Uterus (tissue), 2 donors: Measurements from ENCODE around the gene INMT.

Experiments
- CTCF ChIP-seq, 4 experiments: fragments of 200-600 bp in 2 of 4; fragments of 450-650 bp in 2 of 4; sonication (generic) in 2 of 4; IDR thresholded peaks; one replicate each; pipeline ENCODE4 v1.5.1; 2016 to 2019; ENCODE audit warnings: antibody characterized with exemption in 4 of 4, mild to moderate bottlenecking in 2 of 4, moderate library complexity in 1 of 4
- POLR2A ChIP-seq, 2 donors: fragments of 450-650 bp; IDR thresholded peaks; one replicate each; pipeline ENCODE4 v1.6.1; 2016; ENCODE audit warnings: antibody characterized with exemption in 2 of 2, mild to moderate bottlenecking in 1 of 2, moderate library complexity in 1 of 2

- TF ChIP-seq CTCF (IDR thresholded peaks at IDR 0.05) (peak; percentile 64 to 88 (median 78)), POLR2A (IDR thresholded peaks at IDR 0.05) (no peak)
These were observed 48.9 kb downstream of the INMT start for GRCh38 chr7:30800785-30801252.
